ENCODE measurements around the gene EGF. TPM values are rescaled to one million over a fixed set of nuclear protein-coding genes. Genes with fewer than 3 reads are reported as not detected.
"Not testable (repeated sequence)": the region's sequence is repeated elsewhere in the genome, so short reads cannot be mapped to it uniquely, and the experiment has no call there.

EGF gene
- polyA plus RNA-seq, 1 donor = 3.6 TPM

GRCh38 chr4:110034026-110034393, 121.3 kb downstream of the EGF start:
- DNase-seq = no peak

GRCh38 chr4:110039164-110039563, 126.5 kb downstream of the EGF start:
- not testable (repeated sequence) for DNase-seq

- no peak for DNase-seq
These were observed 129.1 kb downstream of the EGF start for GRCh38 chr4:110041735-110042134.

DNA sequence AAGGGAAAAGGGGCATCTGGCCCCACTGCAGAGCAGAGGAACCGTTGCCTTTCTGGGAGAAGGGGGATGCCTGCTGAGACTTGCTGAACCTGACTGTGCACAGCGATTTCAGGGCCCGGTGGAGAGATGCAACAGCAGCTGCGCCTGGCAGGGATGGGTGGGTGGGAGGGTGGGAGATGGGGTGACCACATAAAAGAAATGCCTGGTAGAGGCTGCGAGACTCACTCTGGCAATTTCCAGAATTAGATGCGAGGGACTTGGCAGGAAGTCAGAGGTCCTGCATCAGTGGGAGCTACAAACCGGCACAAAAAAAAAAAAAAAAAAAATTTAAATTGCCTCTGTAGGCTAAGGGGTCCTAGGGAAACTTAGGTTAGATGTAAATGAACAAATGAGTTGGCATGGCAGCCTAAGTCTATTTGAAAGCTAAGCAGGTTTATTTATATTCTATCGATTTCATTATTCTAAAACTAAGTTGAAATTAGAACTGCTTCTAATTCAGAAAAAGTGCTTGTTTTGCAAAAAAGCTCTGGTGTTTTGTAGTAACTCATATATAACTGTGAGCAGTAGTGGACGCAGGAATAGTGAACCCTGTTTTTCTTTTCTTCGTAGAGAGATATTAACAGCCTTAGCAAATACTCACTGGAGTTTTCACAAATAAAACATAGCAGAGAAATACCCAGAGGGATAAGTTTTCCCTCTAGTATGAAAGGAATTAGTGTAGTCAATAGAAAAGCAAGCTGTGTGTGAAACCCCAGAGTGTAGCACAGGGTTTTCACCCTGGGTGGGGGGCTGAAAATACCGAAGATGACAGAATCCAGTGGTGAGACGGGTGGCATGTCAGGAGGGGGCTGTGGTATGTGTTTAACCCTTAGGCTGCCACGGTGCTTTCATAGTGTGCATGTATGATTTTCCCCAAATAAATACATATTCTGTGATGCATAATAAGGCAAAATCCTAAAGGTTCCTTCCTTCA, 130.1 kb downstream of the EGF start:
- no peak for DNase-seq

GRCh38 chr4:110046588-110047049, 133.9 kb downstream of the EGF start:
- no peak for DNase-seq

GRCh38 chr4:110049951-110050925, 137.6 kb downstream of the EGF start:
- no peak for DNase-seq

- no peak for DNase-seq
These were observed 142.6 kb downstream of the EGF start for GRCh38 chr4:110055158-110055768.

- DNase-seq = no peak
These were observed 146.0 kb downstream of the EGF start for GRCh38 chr4:110058677-110059076.

DNA sequence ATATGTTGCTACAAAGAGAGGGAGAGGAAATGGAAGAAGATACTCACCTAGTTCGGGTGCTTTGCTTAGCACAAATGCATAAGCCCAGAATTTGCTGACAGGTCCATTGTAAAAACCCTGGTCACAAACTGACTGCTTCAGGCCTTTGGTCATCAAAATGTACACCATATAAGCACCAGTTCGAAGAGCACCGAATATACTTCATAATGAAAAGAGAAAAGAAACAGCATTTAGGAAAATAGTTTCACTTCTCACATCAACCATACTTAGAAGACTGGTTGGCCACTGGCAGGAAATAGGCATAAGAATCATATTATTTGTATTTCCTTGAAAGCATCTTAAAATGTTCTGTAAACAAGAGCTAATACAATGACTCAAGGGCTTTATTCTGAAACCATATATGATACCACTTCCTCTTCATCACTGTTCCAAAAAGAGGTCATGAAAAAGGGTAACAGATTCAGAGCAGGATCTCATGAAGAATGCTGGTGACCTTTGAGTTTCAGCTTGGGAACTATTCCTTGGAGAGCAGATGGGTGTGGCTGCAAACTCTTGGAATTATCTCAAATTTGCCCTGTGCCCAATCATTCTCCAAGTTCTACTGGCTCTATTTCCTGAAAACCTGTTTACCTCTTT, 147.0 kb downstream of the EGF start:
- DNase-seq = no peak

DNA sequence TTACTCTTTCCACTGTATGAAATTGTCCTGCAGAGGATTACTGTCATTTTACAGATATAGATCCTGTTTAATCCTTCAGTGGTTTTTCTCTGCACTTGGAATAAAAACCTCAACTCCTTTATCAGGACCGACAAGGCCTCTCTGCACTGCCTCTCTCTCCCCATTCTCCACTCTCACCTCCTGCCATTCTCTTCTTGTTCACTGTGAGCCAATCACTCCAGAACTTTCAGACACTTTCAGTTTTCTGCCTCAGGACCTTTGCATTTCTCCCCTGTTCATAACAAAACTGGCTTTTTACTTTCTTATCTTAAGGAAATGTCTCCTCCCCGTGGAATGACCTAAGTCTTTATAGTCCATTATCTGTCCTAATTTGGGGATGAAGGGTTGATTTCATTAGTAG, 148.4 kb downstream of the EGF start:
- no peak for DNase-seq

Other genes with a start within 250 kb of the EGF start
- gene CASP6, start 209.4 kb upstream of the EGF start, polyA plus RNA-seq (ENCODE audit: insufficient read length) = 40.9 TPM
- gene PLA2G12A, start 182.8 kb upstream of the EGF start, polyA plus RNA-seq (ENCODE audit: insufficient read length) = 33.0 TPM
- gene CFI, start 110.9 kb upstream of the EGF start, polyA plus RNA-seq (ENCODE audit: insufficient read length) = 105 TPM
- 40.1 TPM for gene GAR1, start 97.1 kb upstream of the EGF start, polyA plus RNA-seq (ENCODE audit: insufficient read length)
- gene RRH, start 84.9 kb upstream of the EGF start, polyA plus RNA-seq (ENCODE audit: insufficient read length) = 1.4 TPM
- gene LRIT3, start 64.8 kb upstream of the EGF start, polyA plus RNA-seq (ENCODE audit: insufficient read length) = 1.4 TPM